ENCODE measurements around the gene CILP2. TPM values are rescaled to one million over a fixed set of nuclear protein-coding genes. Genes with fewer than 3 reads are reported as not detected.

Gene CILP2
- total RNA-seq, 1 donor from 2014 or later, result 1.0 TPM

- Histone ChIP-seq H3K4me1 (no peaks in the 10 kb centered on the region), H2AFZ (replicated peaks) (peak within 1 kb of the TSS; percentile 93), H3K36me3 (no peaks in the 10 kb centered on the region), H3K79me2 (ENCODE audit: low read depth) (peaks cover 48% of the 10 kb centered on the region), H3K9ac (peak within 1 kb of the TSS; percentile 10), H3K9me3 (ENCODE audit: low read depth) (no peaks in the 10 kb centered on the region), H3K27me3 (no peaks in the 10 kb centered on the region), H4K20me1 (ENCODE audit: low read depth) (peaks cover 15% of the 10 kb centered on the region), H3K4me2 (peak within 1 kb of the TSS; percentile 90), H3K27ac (no peak within 1 kb of the TSS), H3K4me3 (peak within 1 kb of the TSS; percentile 72), H3F3A (ENCODE audit: low read depth) (no peaks in the 10 kb centered on the region)
- H3K27ac Mint-ChIP-seq, result peak within 1 kb of the TSS; percentile 90
- H3K4me3 Mint-ChIP-seq, result peak within 1 kb of the TSS; percentile 96
- DNase-seq (ENCODE audit: low spot score), result peak; percentile 95
- TF ChIP-seq EZH2 (IDR thresholded peaks at IDR 0.05), result no peak
- TF ChIP-seq, protein P1, sequence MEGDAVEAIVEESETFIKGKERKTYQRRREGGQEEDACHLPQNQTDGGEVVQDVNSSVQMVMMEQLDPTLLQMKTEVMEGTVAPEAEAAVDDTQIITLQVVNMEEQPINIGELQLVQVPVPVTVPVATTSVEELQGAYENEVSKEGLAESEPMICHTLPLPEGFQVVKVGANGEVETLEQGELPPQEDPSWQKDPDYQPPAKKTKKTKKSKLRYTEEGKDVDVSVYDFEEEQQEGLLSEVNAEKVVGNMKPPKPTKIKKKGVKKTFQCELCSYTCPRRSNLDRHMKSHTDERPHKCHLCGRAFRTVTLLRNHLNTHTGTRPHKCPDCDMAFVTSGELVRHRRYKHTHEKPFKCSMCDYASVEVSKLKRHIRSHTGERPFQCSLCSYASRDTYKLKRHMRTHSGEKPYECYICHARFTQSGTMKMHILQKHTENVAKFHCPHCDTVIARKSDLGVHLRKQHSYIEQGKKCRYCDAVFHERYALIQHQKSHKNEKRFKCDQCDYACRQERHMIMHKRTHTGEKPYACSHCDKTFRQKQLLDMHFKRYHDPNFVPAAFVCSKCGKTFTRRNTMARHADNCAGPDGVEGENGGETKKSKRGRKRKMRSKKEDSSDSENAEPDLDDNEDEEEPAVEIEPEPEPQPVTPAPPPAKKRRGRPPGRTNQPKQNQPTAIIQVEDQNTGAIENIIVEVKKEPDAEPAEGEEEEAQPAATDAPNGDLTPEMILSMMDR (IDR thresholded peaks at IDR 0.05), result peak; percentile 24
- no peak for TF ChIP-seq EZH2phosphoT487 (IDR thresholded peaks at IDR 0.05)
- peaks cover 16% of the 10 kb centered on the region for H3K36me3 Mint-ChIP-seq
- H3K27me3 Mint-ChIP-seq (ENCODE audit: insufficient read depth, low read depth), result no peaks in the 10 kb centered on the region
- no peaks in the 10 kb centered on the region for H3K9me3 Mint-ChIP-seq
- H3K4me1 Mint-ChIP-seq, result peaks cover 12% of the 10 kb centered on the region
Observed at GRCh38 chr19:19515642-19516519, 22.2 kb upstream of the CILP2 start, which contains the start of gene NDUFA13. TSS of gene NDUFA13 (plus strand) at chr19:19516225. CDS start at chr19:19516239, 14 bp downstream.

GRCh38 chr19:19517235-19517619 is 20.8 kb upstream of the CILP2 start:
- no peaks in the 10 kb centered on the region for H3K4me1 ChIP-seq
- Mint-ChIP-seq H3K27ac (no peak overlapping the region), H3K27me3 (ENCODE audit: insufficient read depth, low read depth) (no peaks in the 10 kb centered on the region), H3K36me3 (peaks cover 19% of the 10 kb centered on the region), H3K4me3 (peak overlapping the region; percentile 96), H3K9me3 (no peaks in the 10 kb centered on the region), H3K4me1 (peaks cover 12% of the 10 kb centered on the region)
- no peak overlapping the region for H3K9ac ChIP-seq
- no peak overlapping the region for H3K27ac ChIP-seq
- H3K9me3 ChIP-seq (ENCODE audit: low read depth), result no peaks in the 10 kb centered on the region
- H3K4me3 ChIP-seq, result peak overlapping the region; percentile 72
- H4K20me1 ChIP-seq (ENCODE audit: low read depth), result peaks cover 24% of the 10 kb centered on the region
- no peak for DNase-seq (ENCODE audit: low spot score)
- H3K79me2 ChIP-seq (ENCODE audit: low read depth), result peaks cover 62% of the 10 kb centered on the region
- TF ChIP-seq, protein P1 (IDR thresholded peaks at IDR 0.05), result no peak
- TF ChIP-seq EZH2 (IDR thresholded peaks at IDR 0.05), result no peak
- TF ChIP-seq EZH2phosphoT487 (IDR thresholded peaks at IDR 0.05), result no peak
- no peaks in the 10 kb centered on the region for H3K27me3 ChIP-seq
- H3F3A ChIP-seq (ENCODE audit: low read depth), result no peaks in the 10 kb centered on the region
- H2AFZ ChIP-seq (replicated peaks), result no peak overlapping the region
- H3K4me2 ChIP-seq, result peak overlapping the region; percentile 90
- peaks cover 4% of the 10 kb centered on the region for H3K36me3 ChIP-seq

- no peak overlapping the region for H2AFZ ChIP-seq (replicated peaks)
- peaks cover 4% of the 10 kb centered on the region for H3K36me3 ChIP-seq
- H3K4me1 ChIP-seq, result peaks cover 9% of the 10 kb centered on the region
- no peak overlapping the region for H3K9ac ChIP-seq
- no peaks in the 10 kb centered on the region for H3K9me3 ChIP-seq (ENCODE audit: low read depth)
- Mint-ChIP-seq H3K9me3 (no peaks in the 10 kb centered on the region), H3K36me3 (peaks cover 19% of the 10 kb centered on the region), H3K27me3 (ENCODE audit: insufficient read depth, low read depth) (peaks cover 2% of the 10 kb centered on the region), H3K4me1 (peaks cover 29% of the 10 kb centered on the region), H3K27ac (no peak overlapping the region), H3K4me3 (no peak overlapping the region)
- no peak overlapping the region for H3K27ac ChIP-seq
- H4K20me1 ChIP-seq (ENCODE audit: low read depth), result peaks cover 61% of the 10 kb centered on the region
- no peaks in the 10 kb centered on the region for H3F3A ChIP-seq (ENCODE audit: low read depth)
- H3K4me2 ChIP-seq, result no peak overlapping the region
- no peak overlapping the region for H3K4me3 ChIP-seq
- TF ChIP-seq EZH2phosphoT487 (IDR thresholded peaks at IDR 0.05) (no peak), EZH2 (IDR thresholded peaks at IDR 0.05) (no peak)
- TF ChIP-seq, protein P1 (IDR thresholded peaks at IDR 0.05), result no peak
- H3K79me2 ChIP-seq (ENCODE audit: low read depth), result peaks cover 99% of the 10 kb centered on the region
- no peaks in the 10 kb centered on the region for H3K27me3 ChIP-seq
- DNase-seq (ENCODE audit: low spot score), result no peak
Observed at GRCh38 chr19:19520989-19521388, 17.1 kb upstream of the CILP2 start.

Data from neural progenitor cell (in vitro differentiated cells).